NT2/D1 (cell line): Measurements from ENCODE around the gene RAB11A.

ENCODE experiments used
- DNase-seq: peaks from one replicate; pipeline ENCODE4 v3.0.0-alpha.2; 2011; ENCODE audit warnings: low read depth, low spot score
- H3K27me3 ChIP-seq: 2 replicates; pipeline ENCODE4 v1.6.0; 2011; ENCODE audit warnings: mild to moderate bottlenecking; ENCODE audit not compliant: insufficient read length, insufficient read depth
- H3K36me3 ChIP-seq: 2 replicates; pipeline ENCODE4 v1.6.1; 2011; ENCODE audit warnings: mild to moderate bottlenecking, low read length, mixed read lengths; ENCODE audit not compliant: insufficient read depth, insufficient read length
- H3K4me1 ChIP-seq: 2 replicates; pipeline ENCODE4 v1.5.1; 2011; ENCODE audit not compliant: insufficient read depth, insufficient read length
- H3K4me3 ChIP-seq: 2 replicates; pipeline ENCODE4 v1.5.1; 2011; ENCODE audit warnings: low read depth; ENCODE audit not compliant: insufficient read length
- H3K9ac ChIP-seq: 2 replicates; pipeline ENCODE4 v1.6.0; 2011; ENCODE audit warnings: low read depth; ENCODE audit not compliant: insufficient read length
- H3K9me3 ChIP-seq: 2 replicates; pipeline ENCODE4 v1.5.1; 2011; ENCODE audit warnings: mild to moderate bottlenecking, low read length; ENCODE audit not compliant: insufficient read depth
- SUZ12 ChIP-seq: IDR thresholded peaks from 2 replicates; pipeline ENCODE4 v1.6.1; 2011; ENCODE audit not compliant: insufficient read length, insufficient read depth; ENCODE audit errors: extremely low read depth
- YY1 ChIP-seq: IDR thresholded peaks from 2 replicates; pipeline ENCODE4 v1.6.1; 2011; ENCODE audit not compliant: insufficient read length, insufficient read depth
- ZNF274 ChIP-seq: IDR thresholded peaks from 2 replicates; pipeline ENCODE4 v1.6.1; 2011; ENCODE audit warnings: mild to moderate bottlenecking, low read depth, low read length

Gene RAB11A

DNA sequence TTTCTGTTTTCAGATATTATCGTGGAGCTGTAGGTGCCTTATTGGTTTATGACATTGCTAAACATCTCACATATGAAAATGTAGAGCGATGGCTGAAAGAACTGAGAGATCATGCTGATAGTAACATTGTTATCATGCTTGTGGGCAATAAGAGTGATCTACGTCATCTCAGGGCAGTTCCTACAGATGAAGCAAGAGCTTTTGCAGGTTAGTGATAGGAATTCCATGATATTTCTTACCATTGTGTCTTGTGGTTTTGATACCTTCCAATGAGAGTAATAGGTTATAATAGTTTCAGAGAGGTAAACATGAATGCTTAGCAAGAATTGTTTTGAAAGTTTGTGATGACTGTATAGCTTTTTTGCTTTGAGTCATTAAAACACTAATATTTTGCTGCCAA lies 8.5 kb downstream of the RAB11A start:
- no peak overlapping the region for H3K4me3 ChIP-seq
- TF ChIP-seq YY1 (no peak), ZNF274 (no peak), SUZ12 (no peak)
- H3K9me3 ChIP-seq: no peaks in the 10 kb centered on the region
- H3K36me3 ChIP-seq: peaks cover 83% of the 10 kb centered on the region
- H3K4me1 ChIP-seq: no peaks in the 10 kb centered on the region
- no peak overlapping the region for H3K9ac ChIP-seq
- no peak for DNase-seq
- H3K27me3 ChIP-seq: no peaks in the 10 kb centered on the region

DNA sequence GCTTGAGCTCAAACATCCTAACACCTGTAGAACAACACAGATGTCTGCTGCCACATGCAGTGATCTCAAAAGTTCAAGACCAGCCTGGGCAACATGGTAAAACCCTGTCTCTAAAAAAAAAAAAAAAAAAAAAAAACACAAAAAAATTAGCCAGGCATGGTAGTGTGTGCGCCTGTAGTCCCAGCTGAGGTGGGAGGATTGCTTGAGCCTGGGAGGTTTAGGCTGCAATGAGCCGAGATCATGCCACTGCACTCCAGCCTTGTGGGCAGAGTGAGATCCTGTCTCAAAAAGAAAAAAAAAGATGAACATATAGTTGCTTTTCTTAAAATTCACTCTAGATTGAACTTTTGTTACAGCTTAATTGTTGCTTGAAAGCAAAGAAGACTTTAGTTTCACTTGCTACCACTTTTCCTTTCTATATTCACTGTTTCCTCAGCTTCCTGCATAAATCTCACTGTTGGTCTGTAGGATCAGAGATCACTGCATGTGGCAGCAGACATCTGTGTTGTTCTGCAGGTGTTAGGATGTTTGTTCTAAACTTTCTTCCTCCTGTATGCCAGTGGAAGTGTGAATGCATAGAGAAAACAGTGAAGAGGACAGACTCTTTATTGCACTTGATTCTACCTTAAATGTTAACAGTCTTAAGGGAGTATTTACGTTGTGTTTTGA lies 12.6 kb downstream of the RAB11A start:
- no peak overlapping the region for H3K9ac ChIP-seq
- no peaks in the 10 kb centered on the region for H3K27me3 ChIP-seq
- no peaks in the 10 kb centered on the region for H3K4me1 ChIP-seq
- no peak for DNase-seq
- peaks cover 85% of the 10 kb centered on the region for H3K36me3 ChIP-seq
- H3K9me3 ChIP-seq: no peaks in the 10 kb centered on the region
- TF ChIP-seq SUZ12 (no peak), ZNF274 (no peak), YY1 (no peak)
- H3K4me3 ChIP-seq: no peak overlapping the region

DNA sequence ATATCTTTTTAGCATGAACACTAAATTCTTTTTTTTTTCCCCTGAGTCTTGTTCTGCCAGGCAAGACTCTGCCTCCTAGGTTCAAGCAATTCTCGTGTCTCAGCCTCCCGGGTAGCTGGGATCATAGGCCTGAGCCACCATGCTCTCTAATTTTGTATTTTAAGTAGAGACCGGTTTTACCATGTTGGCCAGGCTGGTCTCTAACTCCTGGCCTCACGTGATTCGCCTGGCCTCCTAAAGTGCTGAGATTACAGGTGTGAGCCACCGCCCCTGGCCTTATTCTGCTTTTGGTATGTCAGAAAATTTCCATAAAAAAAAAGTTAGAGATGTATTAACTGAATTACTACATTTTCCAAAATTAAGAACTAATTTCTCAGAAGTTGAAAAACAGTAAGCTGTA lies 14.3 kb downstream of the RAB11A start:
- H3K4me1 ChIP-seq: no peaks in the 10 kb centered on the region
- H3K27me3 ChIP-seq: no peaks in the 10 kb centered on the region
- no peaks in the 10 kb centered on the region for H3K9me3 ChIP-seq
- peaks cover 86% of the 10 kb centered on the region for H3K36me3 ChIP-seq
- H3K4me3 ChIP-seq: no peak overlapping the region
- H3K9ac ChIP-seq: no peak overlapping the region
- TF ChIP-seq ZNF274 (no peak), YY1 (no peak), SUZ12 (no peak)
- DNase-seq: no peak

DNA sequence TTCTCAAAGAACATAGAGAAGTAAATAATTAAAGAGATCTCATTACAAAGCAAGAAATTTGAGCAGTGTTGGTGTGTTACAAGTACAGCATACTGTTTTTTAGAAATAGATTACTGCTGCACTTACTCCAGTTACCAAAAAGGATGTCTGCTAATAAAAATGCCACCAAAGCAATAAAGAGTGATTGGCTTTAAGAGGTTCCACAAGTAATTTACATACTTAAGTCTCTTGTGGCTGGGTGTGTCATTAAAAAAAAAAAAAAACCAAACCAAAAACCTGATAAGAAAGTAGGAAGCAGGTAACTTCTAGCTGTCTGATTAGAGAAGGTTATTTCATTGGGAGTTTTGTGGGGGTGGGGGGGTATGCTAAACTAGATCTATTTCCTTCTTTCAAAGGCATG lies 15.2 kb downstream of the RAB11A start:
- TF ChIP-seq ZNF274 (no peak), YY1 (no peak), SUZ12 (no peak)
- DNase-seq: no peak
- H3K9ac ChIP-seq: no peak overlapping the region
- no peaks in the 10 kb centered on the region for H3K27me3 ChIP-seq
- H3K36me3 ChIP-seq: peaks cover 85% of the 10 kb centered on the region
- no peaks in the 10 kb centered on the region for H3K4me1 ChIP-seq
- no peak overlapping the region for H3K4me3 ChIP-seq
- no peaks in the 10 kb centered on the region for H3K9me3 ChIP-seq

DNA sequence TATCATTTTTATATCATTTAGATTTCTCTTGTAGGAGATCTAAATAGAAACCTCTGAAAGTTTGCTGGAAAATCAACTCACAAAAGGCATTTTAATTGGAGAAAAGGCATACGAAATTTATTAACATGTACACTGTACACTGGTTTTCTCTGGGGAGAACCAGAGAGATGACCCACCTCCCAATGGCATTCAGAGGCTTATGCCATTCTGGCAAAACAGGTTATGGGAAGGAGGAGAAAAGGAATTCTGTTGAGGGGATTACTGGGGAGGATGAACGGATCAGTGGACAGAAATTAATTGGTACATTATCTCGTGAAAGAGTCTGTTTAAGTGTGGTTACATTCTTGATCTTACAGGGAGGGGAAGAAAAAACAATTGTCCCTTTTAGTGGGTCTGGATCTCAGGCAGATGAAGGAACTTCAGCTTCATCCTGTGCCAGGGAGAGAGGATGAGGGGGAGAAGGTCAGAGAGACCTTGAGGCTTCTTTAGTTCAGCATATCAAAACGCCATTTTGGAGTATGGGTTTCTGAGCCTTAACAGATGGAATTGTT lies 16.5 kb downstream of the RAB11A start:
- no peak for TF ChIP-seq ZNF274
- no peak for TF ChIP-seq YY1
- no peak for TF ChIP-seq SUZ12
- H3K4me1 ChIP-seq: no peaks in the 10 kb centered on the region
- peaks cover 80% of the 10 kb centered on the region for H3K36me3 ChIP-seq
- H3K9me3 ChIP-seq: no peaks in the 10 kb centered on the region
- H3K9ac ChIP-seq: no peak overlapping the region
- no peak for DNase-seq
- H3K4me3 ChIP-seq: no peak overlapping the region
- no peaks in the 10 kb centered on the region for H3K27me3 ChIP-seq

DNA sequence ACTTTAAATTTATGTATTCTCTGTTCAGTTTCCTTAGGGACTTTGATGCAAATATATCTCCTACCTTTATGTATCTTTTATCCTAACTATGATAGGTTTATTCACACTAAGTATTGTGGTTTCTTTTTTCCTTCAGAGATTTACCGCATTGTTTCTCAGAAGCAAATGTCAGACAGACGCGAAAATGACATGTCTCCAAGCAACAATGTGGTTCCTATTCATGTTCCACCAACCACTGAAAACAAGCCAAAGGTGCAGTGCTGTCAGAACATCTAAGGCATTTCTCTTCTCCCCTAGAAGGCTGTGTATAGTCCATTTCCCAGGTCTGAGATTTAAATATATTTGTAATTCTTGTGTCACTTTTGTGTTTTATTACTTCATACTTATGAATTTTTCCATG lies 18.3 kb downstream of the RAB11A start:
- Histone ChIP-seq H3K9me3 (no peaks in the 10 kb centered on the region), H3K9ac (no peak overlapping the region), H3K4me1 (no peaks in the 10 kb centered on the region), H3K4me3 (no peak overlapping the region), H3K27me3 (no peaks in the 10 kb centered on the region), H3K36me3 (peaks cover 74% of the 10 kb centered on the region)
- no peak for DNase-seq
- no peak for TF ChIP-seq YY1
- no peak for TF ChIP-seq SUZ12
- no peak for TF ChIP-seq ZNF274

DNA sequence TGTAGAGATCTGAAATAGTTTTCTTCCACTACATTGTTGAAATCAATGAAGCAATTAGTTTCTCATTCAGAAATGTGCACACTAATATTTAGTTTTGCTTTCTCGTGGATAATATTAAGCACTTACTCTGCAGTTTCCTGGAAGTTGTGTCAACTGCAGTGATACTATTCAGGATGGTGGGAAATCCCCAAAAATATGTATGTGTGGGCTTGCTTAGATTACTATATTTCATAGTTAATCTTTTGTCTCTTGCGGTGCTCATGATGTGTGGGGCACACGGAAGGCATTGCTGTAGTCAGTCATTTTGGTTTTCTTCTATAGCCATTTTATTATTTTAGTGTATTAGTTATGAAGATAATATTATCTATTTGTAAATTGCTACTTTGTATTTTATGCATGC lies 19.7 kb downstream of the RAB11A start:
- Histone ChIP-seq H3K4me1 (no peaks in the 10 kb centered on the region), H3K9me3 (no peaks in the 10 kb centered on the region), H3K36me3 (peaks cover 70% of the 10 kb centered on the region), H3K9ac (no peak overlapping the region), H3K4me3 (no peak overlapping the region), H3K27me3 (no peaks in the 10 kb centered on the region)
- DNase-seq: no peak
- no peak for TF ChIP-seq YY1
- no peak for TF ChIP-seq ZNF274
- TF ChIP-seq SUZ12: no peak
